Effector CD8-positive, alpha-beta T cell (primary cell): ENCODE results near the gene LDB3.

Experiments
- DNase-seq: peaks from one replicate; lab custom pipeline; 2025; lab: John Stamatoyannopoulos, UW

The LDB3 gene

GRCh38 chr10:86706401-86706841 is 38.1 kb downstream of the LDB3 start:
- no peak for DNase-seq

GRCh38 chr10:86706977-86707376 is 38.7 kb downstream of the LDB3 start:
- DNase-seq, result no peak

- no peak for DNase-seq
Observed at GRCh38 chr10:86707505-86707904, 39.2 kb downstream of the LDB3 start.

GRCh38 chr10:86708068-86708782 is 39.9 kb downstream of the LDB3 start:
- DNase-seq, result no peak

GRCh38 chr10:86708783-86709380 is 40.6 kb downstream of the LDB3 start:
- no peak for DNase-seq

- DNase-seq, result no peak
Observed at GRCh38 chr10:86709396-86710185, 41.3 kb downstream of the LDB3 start.

GRCh38 chr10:86710987-86711512 is 42.7 kb downstream of the LDB3 start:
- peak; percentile 64 for DNase-seq

- DNase-seq, result peak; percentile 37
Observed at GRCh38 chr10:86711513-86712316, 43.4 kb downstream of the LDB3 start.

GRCh38 chr10:86712317-86712707 is 44.0 kb downstream of the LDB3 start:
- no peak for DNase-seq

- no peak for DNase-seq
Observed at GRCh38 chr10:86715156-86715795, 47.0 kb downstream of the LDB3 start.

GRCh38 chr10:86715836-86716235 is 47.5 kb downstream of the LDB3 start:
- no peak for DNase-seq

GRCh38 chr10:86716466-86716865 is 48.2 kb downstream of the LDB3 start:
- no peak for DNase-seq

GRCh38 chr10:86718556-86718955 is 50.2 kb downstream of the LDB3 start:
- DNase-seq, result no peak

GRCh38 chr10:86721232-86721631 is 52.9 kb downstream of the LDB3 start:
- DNase-seq, result no peak

GRCh38 chr10:86723009-86723408 is 54.7 kb downstream of the LDB3 start:
- DNase-seq, result no peak

GRCh38 chr10:86724445-86724844 is 56.1 kb downstream of the LDB3 start:
- DNase-seq, result no peak

- no peak for DNase-seq
Observed at GRCh38 chr10:86725980-86726676, 57.8 kb downstream of the LDB3 start.

GRCh38 chr10:86726677-86726999 is 58.3 kb downstream of the LDB3 start:
- DNase-seq, result no peak

- DNase-seq, result no peak
Observed at GRCh38 chr10:86727470-86727869, 59.2 kb downstream of the LDB3 start.

GRCh38 chr10:86728056-86728455 is 59.7 kb downstream of the LDB3 start:
- no peak for DNase-seq

- DNase-seq, result no peak
Observed at GRCh38 chr10:86729677-86730076, 61.4 kb downstream of the LDB3 start.
